TTC549 (cell line): ENCODE results near the gene PARD3.
"Not testable (repeated sequence)": the region's sequence is repeated elsewhere in the genome, so short reads cannot be mapped to it uniquely, and the experiment has no call there.

ENCODE experiments used
- FAIRE-seq: peaks from 2 replicates; lab custom pipeline; 2012; peaks lifted over from hg19 to GRCh38; lab: Jason Lieb, UNC

PARD3 gene

DNA sequence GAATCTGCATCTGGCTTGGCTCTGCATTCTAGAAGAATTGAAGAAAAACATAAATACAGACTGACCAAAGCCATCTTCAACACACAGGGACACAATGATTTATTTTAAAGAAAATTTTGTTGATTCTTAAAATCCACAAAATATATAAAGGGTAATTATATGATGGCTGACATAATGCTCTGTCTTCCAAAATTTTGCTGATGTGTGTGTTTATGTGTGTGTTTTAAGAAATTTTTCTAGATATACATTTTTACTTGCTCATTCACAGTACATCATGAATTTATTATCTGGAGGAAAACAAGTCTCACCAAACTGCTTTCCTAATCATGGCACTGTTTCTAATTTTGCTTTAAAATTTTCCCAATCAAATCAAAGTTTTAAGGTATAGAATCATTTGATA lies 442.6 kb downstream of the PARD3 start:
- FAIRE-seq = no peak

DNA sequence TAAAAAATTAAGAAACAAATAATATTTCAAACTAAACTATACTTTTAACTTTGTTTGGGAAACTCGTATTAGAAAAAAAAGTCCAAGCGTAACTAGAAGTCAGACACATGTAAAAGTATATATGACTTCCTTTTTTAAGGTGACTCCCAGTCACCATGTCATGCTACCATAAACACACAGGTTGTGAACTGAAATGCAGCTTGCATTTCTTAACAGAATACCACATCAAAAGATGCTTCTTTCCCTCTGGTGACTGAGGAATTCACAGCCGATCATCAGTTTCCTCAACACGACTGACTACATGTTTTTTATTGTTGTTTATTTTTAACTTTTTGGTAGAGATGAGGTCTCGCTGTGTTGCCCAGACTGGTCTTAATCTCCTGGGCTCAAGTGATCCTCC lies 445.0 kb downstream of the PARD3 start:
- no peak for FAIRE-seq

DNA sequence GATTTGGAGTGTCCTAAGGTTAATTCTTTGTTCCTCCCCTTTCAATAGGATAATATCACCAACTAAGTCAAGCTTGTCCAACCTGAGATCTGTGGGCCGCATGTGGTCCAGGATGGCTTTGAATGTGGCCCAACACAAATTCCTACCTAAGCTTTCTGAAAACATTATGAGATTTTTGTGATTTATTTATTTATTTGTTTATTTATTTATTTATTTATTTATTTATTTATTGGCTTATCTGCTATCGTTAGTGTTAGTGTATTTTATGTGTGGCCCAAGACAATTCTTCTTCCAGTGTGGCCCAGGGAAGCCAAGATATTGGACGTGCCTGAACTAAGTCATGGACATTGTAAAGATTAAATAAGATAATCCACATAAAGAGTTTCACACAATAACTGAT lies 446.0 kb downstream of the PARD3 start:
- FAIRE-seq = no peak

DNA sequence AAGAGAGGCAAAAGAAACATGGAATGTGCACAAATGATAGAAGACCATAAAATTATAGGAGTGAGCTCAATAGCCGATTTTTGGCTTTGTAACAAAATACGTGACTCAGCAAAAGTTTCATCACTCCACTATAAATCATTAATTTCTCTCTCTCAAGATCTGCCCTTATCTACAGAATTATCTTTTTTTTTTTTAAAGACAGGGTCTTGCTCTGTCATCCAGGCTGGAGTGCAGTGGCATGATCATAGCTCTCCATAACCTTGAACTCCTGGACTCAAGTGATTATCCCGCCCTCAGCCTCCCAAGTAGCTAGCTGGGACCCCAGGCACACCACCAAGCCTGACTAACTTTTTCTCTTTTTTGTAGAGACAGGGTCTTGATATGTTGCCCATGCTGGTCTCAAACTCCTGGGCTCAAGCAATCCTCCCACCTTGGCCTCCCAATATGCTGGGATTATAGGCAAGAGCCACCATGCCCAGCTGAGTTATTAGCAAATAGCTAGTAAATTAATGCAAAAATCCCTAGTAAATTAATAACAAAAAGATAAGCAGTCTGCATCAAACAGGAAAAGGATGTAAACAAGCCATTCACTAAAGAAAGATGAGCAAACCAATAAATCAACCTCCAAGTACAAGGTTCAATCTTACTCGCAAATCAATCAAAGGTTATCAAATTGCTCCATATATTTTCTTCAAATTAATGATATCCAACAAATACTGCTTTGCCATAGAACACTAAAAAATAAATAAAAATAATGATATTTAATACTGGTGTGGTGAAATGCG lies 450.7 kb downstream of the PARD3 start:
- FAIRE-seq = no peak

DNA sequence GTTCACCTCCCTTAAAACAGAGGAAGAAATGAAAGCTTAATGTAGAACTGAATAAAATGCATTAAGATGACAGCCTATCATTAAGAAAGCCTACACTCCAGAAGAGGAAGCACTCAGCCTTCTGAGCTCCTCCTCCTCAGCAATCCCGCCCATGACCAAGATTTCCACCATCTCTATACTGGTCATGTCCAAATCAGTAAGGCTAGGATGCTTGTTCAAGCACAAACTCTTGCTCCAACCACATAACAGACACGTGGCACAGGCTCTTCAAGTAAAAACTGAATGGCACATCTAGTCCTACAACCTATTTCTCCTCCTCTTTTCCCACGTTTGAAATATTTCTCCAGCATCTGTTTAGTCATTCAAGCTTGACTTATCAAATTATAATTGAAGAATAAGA lies 454.1 kb downstream of the PARD3 start:
- no peak for FAIRE-seq

DNA sequence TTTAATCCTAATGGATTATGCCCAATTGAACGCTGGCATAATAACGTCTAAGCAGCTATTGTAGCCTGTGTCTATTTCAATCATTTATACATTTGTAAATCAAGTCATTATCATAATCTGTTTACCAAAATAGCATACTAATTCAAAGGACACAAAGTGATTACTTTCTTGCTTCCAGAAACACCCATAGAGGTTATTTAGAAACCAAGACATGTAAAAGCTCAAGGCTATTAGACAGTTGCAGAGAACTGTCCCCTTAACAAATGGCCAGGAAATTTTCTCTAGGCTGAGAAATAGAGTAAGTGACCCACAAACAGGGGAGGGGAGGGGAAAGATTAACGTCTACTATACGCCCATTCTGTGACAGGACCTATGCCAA lies 455.7 kb downstream of the PARD3 start:
- no peak for FAIRE-seq

DNA sequence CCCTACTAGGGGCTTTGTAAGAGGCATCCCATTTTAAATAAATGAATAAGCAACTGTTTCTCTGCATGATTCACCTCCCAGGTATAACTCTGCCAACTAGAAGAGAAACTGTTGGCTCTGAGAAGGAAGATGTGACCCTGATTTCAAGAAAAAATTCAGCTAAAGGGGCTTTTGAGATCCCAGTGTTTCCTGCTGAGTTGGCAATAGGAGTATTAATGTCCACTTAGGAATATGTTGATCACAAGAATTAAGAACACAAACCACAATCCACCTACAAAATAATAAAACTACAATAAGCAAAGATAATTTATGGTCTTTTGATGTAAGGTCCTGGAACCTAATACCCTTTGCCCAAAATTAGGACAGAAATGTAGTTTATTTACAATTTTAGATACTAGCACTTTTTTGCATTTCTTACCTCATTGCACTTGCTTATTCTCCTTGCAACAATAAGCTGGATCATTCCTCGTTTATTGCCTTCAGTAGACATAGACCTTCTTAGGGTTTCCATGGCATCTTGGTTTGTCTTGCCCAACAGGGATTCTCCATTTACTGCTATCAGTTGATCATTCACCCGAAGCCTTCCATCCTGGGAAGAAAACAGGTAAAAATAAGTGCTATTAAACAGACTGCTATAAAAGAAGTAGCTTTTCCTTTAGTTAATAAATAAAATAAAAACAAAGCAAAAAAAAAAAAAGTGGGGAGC lies 456.2 kb downstream of the PARD3 start:
- FAIRE-seq = no peak

DNA sequence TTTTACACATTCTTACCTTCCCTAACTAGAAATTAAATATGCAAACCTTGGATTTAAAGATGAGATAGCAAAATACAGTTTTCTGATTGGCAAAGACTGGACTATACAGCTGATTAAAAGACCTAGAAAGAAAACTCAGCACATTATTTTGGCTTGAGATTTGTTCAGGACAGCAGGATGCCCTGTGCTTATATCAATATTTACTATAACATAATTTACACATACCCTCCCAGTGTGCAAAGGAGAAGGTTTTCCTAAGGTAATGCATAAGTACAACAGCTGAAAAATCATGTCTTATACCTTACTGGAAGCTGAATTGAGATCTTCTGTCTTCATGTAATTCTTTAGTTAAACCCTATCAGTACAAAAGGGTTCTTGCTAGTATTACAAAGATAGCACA lies 458.6 kb downstream of the PARD3 start:
- no peak for FAIRE-seq

DNA sequence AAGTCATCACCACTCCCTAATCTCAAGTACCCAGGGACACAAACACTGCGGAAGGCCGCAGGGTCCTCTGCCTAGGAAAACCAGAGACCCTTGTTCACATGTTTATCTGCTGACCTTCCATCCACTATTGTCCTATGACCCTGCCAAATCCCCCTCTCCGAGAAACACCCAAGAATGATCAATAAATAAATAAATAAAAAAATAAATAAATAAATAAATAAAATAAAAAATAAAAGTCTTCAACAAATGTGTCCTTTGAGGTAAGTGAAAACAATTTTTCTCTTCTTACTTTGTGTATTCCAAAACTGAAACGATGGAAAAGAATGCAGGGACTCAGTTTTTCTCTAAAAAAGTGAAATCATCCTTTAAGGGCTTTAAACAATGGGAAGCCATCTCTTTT lies 461.6 kb downstream of the PARD3 start:
- FAIRE-seq = not testable (repeated sequence)

DNA sequence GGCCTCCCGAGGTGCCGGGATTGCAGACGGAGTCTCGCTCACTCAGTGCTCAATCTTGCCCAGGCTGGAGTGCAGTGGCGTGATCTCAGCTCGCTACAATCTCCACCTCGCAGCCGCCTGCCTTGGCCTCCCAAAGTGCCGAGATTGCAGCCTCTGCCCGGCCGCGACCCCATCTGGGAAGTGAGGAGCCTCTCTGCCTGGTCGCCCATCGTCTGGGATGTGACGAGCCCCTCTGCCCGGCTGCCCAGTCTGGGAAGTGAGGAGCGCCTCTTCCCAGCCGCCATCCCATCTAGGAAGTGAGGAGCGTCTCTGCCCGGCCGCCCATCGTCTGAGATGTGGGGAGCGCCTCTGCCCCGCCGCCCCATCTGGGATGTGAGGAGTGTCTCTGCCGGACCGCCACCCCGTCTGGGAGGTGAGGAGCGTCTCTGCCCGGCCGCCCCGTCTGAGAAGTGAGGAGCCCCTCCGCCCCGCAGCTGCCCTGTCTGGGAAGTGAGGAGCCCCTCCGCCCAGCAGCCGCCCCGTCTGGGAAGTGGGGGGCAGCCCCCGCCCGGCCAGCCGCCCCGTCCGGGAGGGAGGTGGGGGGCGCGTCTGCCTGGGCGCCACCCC lies 462.4 kb downstream of the PARD3 start:
- not testable (repeated sequence) for FAIRE-seq

DNA sequence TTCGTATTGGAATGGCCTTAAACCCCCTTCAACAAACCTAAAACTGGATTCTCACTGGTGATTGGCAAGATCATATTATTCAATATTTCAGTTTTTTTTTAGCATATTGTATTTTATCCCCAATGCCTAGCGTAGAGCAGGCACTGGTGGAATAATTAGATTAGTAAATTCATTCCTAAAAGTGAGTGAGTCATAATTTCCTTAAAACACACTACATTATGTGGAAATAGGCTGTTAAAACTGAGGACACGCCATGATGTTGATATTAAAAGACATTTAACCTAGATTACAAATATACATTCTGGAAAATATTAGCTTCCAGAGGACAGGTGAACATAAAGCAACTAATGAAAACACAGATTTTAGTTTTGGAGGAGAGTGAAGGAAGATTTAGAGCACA lies 463.9 kb downstream of the PARD3 start:
- no peak for FAIRE-seq

DNA sequence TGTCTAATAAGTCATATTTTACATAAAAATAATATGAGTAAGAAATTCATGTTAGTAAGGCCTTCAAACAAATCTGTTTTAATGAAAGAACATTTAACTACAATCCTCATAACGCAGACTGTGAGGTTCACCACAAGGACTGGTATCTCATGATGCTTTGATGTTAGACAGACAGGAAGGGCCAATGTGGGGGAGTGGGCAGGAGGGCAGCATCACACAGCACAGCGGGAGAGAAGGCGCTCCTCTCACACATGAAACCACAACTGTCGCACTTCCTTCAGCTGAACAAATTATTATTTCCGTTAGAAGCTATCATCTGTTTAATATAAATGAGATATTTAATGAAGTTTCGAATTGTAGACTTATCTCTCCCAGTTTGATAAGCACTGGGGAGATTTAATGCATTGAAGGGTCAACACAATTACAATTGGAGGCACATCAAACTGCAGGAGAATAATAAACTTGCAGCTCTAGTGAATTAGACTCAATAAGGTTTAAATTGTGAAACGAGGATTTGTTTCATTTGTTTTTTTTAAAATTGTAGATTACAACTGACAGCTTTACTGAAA lies 466.1 kb downstream of the PARD3 start:
- FAIRE-seq = no peak

DNA sequence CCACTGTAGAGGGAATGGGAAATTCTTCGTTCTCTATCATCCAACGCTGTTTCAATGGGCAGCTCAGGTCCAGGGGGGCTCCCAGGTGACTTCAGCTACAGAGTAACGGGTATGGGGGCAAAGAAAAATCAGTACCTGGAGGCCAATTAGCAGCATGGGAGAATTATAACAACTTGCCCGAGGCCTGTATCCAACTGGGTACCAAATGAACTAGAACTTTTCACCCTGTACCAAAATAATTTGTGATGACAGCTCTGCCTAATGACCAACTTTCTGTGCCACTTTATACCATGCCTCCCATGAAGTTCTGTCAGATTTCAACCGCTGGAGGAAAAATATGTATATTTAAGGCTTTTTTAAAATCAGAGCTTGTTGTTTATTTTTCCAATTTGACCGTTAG lies 467.1 kb downstream of the PARD3 start:
- FAIRE-seq = no peak

DNA sequence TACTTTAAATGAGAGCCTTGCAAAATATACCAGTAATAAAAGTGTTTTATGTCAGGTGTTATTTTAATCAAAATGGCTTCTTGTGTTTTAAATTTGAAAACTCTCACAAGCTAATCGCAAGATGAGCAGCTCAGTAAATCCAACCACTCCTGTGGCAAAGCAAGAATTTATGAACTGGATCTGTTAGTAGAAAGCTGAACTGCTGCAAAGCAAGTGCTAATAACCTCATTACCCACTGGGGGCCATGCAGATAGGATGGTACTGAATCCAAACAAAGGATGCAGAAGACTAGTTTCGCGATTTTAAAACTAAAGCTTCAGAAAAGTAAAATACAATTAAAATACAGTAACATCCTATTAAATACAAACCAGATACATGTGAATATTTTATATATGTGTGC lies 468.0 kb downstream of the PARD3 start:
- FAIRE-seq = no peak

DNA sequence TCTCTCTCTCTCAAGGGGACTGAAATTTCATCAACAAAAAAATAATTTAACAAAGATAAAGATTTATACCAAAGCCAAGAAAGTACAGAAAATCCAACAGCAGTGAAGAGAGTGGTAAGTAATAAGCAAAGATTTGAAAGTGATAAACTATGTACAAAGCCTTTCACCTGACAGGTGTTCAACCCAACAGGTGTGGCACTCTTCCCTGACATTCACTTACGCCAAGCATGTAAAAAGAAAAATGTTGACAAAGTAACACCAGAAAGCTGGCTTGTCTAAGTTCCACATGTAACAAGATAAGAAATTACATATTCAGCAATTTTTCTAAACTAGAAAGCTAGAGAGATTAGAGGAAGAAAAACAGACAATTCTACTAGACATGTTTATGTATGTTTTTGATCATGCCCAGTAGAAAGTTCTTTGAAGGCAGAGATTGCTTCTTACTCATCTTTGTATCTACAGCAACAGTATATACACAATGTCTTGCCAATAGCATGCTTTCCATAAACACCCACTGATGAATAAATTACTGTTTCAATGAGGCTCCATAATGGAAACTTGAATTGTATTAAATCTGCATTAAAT lies 468.5 kb downstream of the PARD3 start:
- FAIRE-seq = no peak

DNA sequence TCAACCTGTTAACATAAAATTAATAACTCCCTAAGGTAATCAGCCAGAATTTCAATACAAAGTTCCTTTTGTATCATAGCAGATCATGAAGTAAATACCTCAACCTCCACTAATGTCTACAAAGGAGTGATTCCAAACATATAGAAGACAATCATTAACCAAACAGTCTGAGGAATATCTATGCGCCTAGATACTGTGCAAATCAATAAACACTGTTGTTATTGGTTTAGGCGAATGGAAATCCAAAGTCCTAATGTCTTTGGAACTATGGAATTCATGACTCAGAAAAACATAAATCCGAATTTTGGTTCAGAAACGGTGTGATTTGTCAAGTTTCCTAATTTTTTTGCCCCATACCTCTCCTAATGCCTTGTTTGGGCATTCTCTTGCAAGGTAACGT lies 469.7 kb downstream of the PARD3 start:
- no peak for FAIRE-seq

DNA sequence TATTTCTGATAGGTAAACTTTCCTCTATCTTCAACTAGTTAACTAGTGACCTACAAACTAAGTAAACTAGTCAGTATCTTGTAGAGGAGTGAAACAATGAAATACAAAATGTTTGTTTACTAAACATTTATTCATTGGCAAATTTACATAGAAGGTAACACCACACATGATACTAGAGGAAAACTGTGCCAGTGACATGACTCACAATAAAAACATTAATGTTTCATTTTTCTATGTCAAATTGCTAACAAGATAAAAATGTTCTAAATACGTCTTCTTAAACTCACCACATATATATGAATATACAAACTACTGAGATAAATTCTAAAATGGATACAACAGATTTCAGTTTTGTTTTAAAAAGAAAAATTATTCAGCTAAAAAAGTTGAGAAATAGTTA lies 471.3 kb downstream of the PARD3 start:
- no peak for FAIRE-seq

DNA sequence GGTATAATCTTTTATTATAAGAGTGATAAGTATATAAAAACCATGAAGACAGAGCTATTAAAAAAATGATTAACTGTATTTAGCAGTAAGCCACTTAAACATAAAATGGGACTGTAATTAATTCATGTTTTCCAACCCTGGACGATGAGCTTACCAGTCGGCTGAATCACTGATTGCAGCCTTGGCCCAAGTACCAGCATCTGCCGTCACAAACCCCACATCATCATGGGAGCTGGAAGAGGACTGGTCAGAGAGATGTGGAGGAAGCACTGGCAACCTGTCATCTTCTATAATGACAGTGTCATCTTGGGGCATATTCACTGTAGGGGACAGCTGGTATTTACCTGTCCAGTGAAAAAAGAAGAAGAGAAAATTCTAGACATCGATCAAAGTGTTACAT lies 473.6 kb downstream of the PARD3 start:
- FAIRE-seq = no peak

DNA sequence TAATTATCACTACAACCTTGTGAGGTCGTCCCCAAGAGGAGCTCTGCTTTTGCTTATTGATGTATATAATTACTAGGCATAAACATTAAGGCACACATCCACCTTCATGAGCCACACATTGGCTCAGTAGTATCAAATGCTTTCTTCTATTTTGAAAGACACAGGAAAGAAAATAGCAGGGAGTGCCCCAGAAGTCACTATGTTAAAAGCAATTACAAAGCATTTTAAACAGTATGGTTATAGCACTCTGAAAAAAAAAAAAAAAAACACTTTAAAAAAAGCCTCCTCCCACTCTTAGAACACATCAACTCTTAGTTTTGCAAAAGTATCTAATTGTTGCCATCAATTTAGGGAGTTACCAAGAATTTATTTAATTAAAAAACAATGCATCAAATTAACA lies 474.2 kb downstream of the PARD3 start:
- no peak for FAIRE-seq

DNA sequence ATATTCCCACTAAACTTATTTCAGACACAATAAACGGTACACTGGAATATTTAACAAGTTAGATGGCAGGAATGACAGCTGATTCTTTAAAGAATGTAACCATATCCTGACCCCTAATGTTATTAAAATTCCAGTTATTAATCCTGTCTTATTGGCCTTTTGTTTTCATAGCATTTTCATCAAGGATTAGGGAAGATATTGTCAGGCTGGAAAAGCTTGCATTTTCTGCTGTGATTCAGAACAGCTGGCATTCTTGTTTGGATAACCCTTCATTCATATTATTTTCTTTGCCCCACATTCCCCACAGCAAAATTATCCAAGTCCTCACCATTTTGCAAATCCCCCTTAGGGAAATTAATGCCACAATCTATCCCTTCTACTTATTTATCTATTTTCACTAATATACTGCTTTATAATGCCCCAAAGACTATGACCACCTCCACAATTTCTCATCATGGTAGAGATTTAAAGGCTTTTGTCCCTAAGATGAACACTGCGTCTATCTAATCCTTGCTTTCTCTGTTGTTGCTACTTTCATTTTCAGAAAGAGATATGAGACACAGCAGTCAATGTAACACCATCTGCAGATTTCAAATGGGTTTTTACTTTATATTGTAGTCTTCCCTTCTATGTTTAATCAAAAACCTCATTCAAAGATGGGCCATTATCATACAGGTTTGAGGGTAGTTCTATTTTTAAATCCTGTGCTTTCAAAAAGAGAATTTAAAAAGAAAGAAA lies 475.1 kb downstream of the PARD3 start:
- FAIRE-seq = no peak

DNA sequence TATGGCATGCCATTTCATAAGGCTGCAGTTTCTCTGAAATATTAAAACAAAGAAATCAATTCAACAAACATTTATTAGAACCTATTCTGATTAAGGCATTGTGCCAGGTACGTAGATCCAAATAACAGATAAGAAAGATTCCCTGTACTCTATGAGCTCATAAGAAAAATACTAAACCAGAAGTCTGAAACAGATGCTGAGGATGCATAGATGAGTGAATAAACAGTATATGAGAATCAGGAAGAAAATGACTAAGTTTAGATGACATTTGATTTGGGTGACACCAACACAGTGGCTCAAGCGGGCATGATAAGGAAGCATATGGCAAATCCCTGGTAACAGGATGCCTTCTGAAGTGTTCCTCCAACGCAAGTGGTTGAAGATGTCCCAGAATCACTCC lies 477.2 kb downstream of the PARD3 start:
- no peak for FAIRE-seq

DNA sequence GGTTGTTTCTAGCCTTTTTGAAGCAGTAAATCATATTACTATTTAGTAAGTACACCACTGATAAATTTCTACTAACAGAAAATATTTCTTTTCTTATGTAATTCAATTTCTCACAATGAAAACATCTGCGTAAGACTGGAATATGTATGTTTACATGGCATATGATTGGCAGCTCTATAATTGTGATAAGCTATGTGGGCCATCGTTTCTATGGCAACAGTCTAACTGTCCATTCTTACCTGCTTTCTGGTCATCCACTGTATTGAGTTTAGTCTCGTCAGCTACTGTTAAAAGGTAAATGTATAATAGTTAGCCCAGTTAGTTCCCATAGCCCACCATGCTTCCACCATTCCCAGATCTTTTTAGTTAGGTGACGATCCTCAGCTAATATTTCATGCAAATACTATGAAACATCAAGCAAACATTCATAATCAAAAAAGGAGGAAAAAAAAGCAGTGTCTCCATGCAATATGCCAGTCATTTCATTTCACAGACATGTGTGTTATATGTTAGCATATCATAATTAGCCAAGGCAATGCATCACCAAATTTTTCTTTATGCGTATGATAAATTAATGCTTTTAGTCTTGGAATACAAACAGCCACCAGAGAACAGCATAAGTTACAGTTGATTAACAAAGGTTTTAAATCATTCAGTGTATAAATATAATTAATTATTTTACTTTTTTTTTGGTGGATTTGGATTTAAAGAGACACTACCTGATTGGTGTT lies 479.0 kb downstream of the PARD3 start:
- no peak for FAIRE-seq
